Measurements from ENCODE around the gene MID2. TPM values are rescaled to one million over a fixed set of nuclear protein-coding genes. Genes with fewer than 3 reads are reported as not detected.

The MID2 gene
- total RNA-seq, 3 donors from 2014 or later (not counting 1 experiment from before 2014, with no cell fraction given), result 1.4 to 6.0 (median 2.3) TPM

- Mint-ChIP-seq H3K4me1 (no peaks in the 10 kb centered on the region), H3K9me3 (no peaks in the 10 kb centered on the region), H3K4me3 (no peak overlapping the region), H3K36me3 (no peaks in the 10 kb centered on the region), H3K27me3 (ENCODE audit: low read depth in 2 of 2) (peaks cover 8 to 16% of the 10 kb centered on the region in 2 donors), H3K27ac (no peak overlapping the region)
- Histone ChIP-seq H3K36me3 (ENCODE audit: control insufficient read depth, insufficient read depth, low read length) (no peaks in the 10 kb centered on the region), H3K27me3 (ENCODE audit: control insufficient read depth, insufficient read depth, low read length) (no peaks in the 10 kb centered on the region), H3K27ac (ENCODE audit: low read length) (no peak overlapping the region), H3K9me3 (ENCODE audit: control insufficient read depth, insufficient read depth, low read length) (no peaks in the 10 kb centered on the region), H3K4me3 (ENCODE audit: low read length) (no peak overlapping the region), H3K4me1 (ENCODE audit: control insufficient read depth, insufficient read depth, low read length) (no peaks in the 10 kb centered on the region)
- intact Hi-C loops (cut with micrococcal nuclease), result no loop called here
- ATAC-seq (no peak), DNase-seq (no peak)
- WGBS (ENCODE audit: insufficient coverage), result 100% methylated on average over 4 of the region's 6 CpGs
- TF ChIP-seq CTCF (IDR thresholded peaks at IDR 0.05), result no peak
Measured at GRCh38 chrX:107842715-107843400, 17.2 kb downstream of the MID2 start.

GRCh38 chrX:107845625-107846024 lies 20.0 kb downstream of the MID2 start:
- no peaks in the 10 kb centered on the region for H3K4me1 Mint-ChIP-seq
- Histone ChIP-seq H3K27ac (ENCODE audit: low read length) (no peak overlapping the region), H3K9me3 (ENCODE audit: control insufficient read depth, insufficient read depth, low read length) (no peaks in the 10 kb centered on the region), H3K4me3 (ENCODE audit: low read length) (no peak overlapping the region), H3K4me1 (ENCODE audit: control insufficient read depth, insufficient read depth, low read length) (no peaks in the 10 kb centered on the region), H3K27me3 (ENCODE audit: control insufficient read depth, insufficient read depth, low read length) (no peaks in the 10 kb centered on the region), H3K36me3 (ENCODE audit: control insufficient read depth, insufficient read depth, low read length) (no peaks in the 10 kb centered on the region)
- no CpG with 5 or more reads among the region's 1 CpG for WGBS (ENCODE audit: insufficient coverage)
- no peak overlapping the region for H3K4me3 Mint-ChIP-seq
- ATAC-seq (no peak), DNase-seq (no peak)
- no peak for TF ChIP-seq CTCF (IDR thresholded peaks at IDR 0.05)
- no peaks in the 10 kb centered on the region for H3K36me3 Mint-ChIP-seq
- intact Hi-C loops (cut with micrococcal nuclease), result no loop called here
- H3K9me3 Mint-ChIP-seq, result no peaks in the 10 kb centered on the region
- peaks cover 5 to 6% of the 10 kb centered on the region in 2 donors for H3K27me3 Mint-ChIP-seq (ENCODE audit: low read depth in 2 of 2)
- H3K27ac Mint-ChIP-seq, result no peak overlapping the region

- Mint-ChIP-seq H3K36me3 (no peaks in the 10 kb centered on the region), H3K4me3 (no peak overlapping the region), H3K27me3 (ENCODE audit: low read depth in 2 of 2) (peaks cover 10 to 19% of the 10 kb centered on the region in 2 donors), H3K4me1 (no peaks in the 10 kb centered on the region), H3K27ac (no peak overlapping the region), H3K9me3 (no peaks in the 10 kb centered on the region)
- intact Hi-C loops (cut with micrococcal nuclease), result no loop called here
- no peaks in the 10 kb centered on the region for H3K27me3 ChIP-seq (ENCODE audit: control insufficient read depth, insufficient read depth, low read length)
- no peak overlapping the region for H3K4me3 ChIP-seq (ENCODE audit: low read length)
- DNase-seq (no peak), ATAC-seq (no peak)
- no peaks in the 10 kb centered on the region for H3K9me3 ChIP-seq (ENCODE audit: control insufficient read depth, insufficient read depth, low read length)
- H3K36me3 ChIP-seq (ENCODE audit: control insufficient read depth, insufficient read depth, low read length), result no peaks in the 10 kb centered on the region
- TF ChIP-seq CTCF (IDR thresholded peaks at IDR 0.05), result no peak
- no peaks in the 10 kb centered on the region for H3K4me1 ChIP-seq (ENCODE audit: control insufficient read depth, insufficient read depth, low read length)
- WGBS (ENCODE audit: insufficient coverage), result 91% methylated on average over 2 of the region's 2 CpGs
- H3K27ac ChIP-seq (ENCODE audit: low read length), result no peak overlapping the region
Measured at GRCh38 chrX:107848591-107848990, 22.9 kb downstream of the MID2 start.
